Stimulated activated CD4-positive, alpha-beta T cell treated with anti-CD3 and anti-CD28 coated beads, Interleukin-2, amount 100 ng/mL, for 24 hours (primary cell): ENCODE measurements around the gene SRA1.

Experiments used
- DNase-seq, 2 donors: peaks; one replicate each; pipeline ENCODE4 v3.0.0-alpha.2; 2020

SRA1 gene

DNA sequence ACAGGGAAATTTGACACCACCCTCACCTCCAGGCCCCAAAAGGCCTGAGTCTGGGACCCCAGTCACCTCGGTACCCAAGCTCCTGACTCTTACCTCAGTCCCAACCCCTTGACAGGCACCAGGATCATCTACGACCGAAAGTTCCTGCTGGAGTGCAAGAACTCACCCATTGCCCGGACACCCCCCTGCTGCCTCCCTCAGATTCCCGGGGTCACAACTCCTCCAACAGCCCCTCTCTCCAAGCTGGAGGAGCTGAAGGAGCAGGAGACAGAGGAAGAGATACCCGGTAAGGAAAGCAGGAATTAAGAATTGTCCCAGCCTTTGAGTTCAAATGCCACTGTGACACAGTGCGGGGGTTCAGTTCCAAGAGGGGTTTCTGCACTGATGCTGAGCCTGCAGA lies 8.5 kb downstream of the SRA1 start:
- no peak for DNase-seq

- no peak for DNase-seq
Observed at GRCh38 chr5:140548300-140548688, 9.0 kb downstream of the SRA1 start.

DNA sequence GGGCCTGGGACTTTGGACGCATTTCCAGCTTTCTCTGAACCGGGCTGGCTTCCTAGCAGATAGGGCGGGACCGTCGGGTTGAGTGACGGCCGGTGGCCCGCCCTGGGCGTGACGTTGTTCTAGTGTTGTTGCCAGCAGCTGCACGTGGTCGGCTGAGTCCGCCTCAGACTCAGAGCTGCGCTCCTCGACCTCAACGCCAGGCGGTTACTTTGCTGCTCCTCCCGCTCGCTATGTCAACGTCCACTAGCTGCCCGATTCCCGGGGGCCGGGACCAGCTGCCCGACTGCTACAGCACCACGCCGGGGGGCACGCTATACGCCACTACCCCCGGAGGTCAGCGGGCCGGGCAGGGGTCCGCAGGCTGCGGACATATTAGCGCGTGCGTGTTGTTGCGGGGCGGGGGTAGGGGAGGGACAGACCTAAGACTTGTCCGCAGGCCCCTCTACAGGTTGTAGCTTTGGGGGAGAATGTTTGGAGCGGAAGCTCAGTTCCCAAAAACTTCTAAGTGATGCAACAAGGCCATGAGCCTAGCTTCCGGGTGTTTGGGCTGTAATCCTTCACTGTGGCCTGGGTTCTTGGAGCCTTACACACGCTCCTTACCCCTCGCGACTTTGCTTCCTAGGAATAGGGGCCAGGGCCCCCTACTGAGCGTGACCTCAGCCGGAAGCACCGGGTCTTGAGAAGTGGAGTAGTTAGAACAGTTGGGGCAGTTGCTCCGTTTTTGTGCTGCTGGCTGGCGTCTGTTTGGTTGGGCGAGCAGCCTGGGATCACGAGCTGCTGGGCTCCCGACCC lies 9.6 kb downstream of the SRA1 start, which contains the start of gene EIF4EBP3:
EIF4EBP3 (plus strand) TSS at position 155 of the 792 bp plus-strand sequence; CDS start at position 231, 76 bp downstream.
- DNase-seq = peak; percentile 86 to 89

- no peak for DNase-seq
Observed at GRCh38 chr5:140546851-140547507, 10.3 kb downstream of the SRA1 start.

GRCh38 chr5:140545606-140546005 lies 11.7 kb downstream of the SRA1 start:
- DNase-seq = no peak

DNA sequence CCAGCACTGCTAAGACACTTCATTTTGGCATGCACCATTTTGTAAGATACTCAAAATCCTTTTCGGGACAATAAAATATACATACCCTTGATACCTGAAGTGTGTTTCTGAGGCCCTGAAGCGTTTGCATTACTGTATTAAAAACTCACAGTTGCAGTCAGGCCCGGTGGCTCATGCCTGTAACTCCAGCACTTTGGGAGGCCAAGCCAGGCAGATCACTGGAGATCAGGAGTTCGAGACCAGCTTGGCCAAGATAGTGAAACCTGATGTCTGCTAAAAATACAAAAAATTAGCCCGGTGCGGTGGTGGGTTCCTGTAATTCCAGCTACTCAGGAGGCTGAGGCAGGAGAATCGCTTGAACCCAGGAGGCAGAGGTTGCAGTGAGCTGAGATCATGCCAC lies 12.3 kb downstream of the SRA1 start:
- DNase-seq = no peak

- DNase-seq = no peak
Observed at GRCh38 chr5:140542972-140543371, 14.3 kb downstream of the SRA1 start.

DNA sequence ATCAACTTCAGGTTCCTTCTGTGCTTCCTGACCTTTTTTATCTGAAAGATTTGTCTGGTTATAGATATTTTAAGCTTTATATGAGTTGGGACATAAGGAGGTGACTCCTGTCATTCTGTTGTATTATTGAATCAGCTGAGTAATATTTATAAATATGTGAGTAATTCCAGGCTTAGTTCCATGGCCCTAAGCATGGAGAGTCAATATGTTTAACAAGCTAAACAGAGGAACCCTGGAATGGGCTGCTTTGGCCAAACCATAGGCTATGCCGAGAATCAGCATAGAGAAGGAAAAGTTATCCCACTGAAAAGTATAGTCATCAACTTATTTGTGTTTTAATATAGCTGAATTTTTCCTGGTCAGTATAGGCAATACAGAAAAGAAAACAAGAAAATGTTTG lies 17.0 kb downstream of the SRA1 start:
- no peak for DNase-seq

DNA sequence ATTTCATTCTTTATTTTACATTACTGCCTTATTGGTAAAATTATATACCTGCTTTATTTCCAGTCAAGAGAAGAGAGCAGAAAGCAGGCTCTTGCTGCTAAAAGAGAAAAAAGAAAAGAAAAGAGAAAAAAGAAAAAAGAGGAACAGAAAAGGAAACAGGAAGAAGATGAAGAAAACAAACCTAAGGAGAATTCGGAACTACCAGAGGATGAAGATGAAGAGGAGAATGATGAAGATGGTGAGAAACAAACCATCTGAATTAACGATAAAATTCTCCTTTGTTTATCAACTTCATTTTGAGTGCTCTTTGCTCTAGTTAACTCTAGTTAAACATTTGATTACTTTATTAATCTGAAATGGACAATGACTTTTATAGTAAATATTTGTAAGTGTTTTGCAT lies 33.3 kb downstream of the SRA1 start:
- DNase-seq = no peak

GRCh38 chr5:140513124-140513523 lies 44.1 kb downstream of the SRA1 start:
- no peak for DNase-seq

- no peak for DNase-seq
Observed at GRCh38 chr5:140509898-140510297, 47.4 kb downstream of the SRA1 start.

- DNase-seq = no peak
Observed at GRCh38 chr5:140502834-140503233, 54.4 kb downstream of the SRA1 start.
